HEK293T (cell line): Measurements from ENCODE around the gene DNAH7.

ENCODE experiments used
- ARNT ChIP-seq: fragments of 450-650 bp; IDR thresholded peaks from 2 replicates; pipeline ENCODE4 v1.6.1; 2017; ENCODE audit warnings: mild to moderate bottlenecking
- BHLHE40 ChIP-seq: fragments of 450-650 bp; IDR thresholded peaks from 2 replicates; pipeline ENCODE4 v1.6.1; 2016; ENCODE audit warnings: mild to moderate bottlenecking, moderate library complexity, borderline replicate concordance
- ELF4 ChIP-seq: fragments of 450-650 bp; IDR thresholded peaks from 2 replicates; pipeline ENCODE4 v1.6.1; 2017; ENCODE audit warnings: antibody characterized with exemption
- FOXA1 ChIP-seq: fragments of 450-650 bp; IDR thresholded peaks from 2 replicates; pipeline ENCODE4 v1.6.1; 2016; ENCODE audit warnings: mild to moderate bottlenecking
- FOXK2 ChIP-seq: fragments of 450-650 bp; IDR thresholded peaks from 2 replicates; pipeline ENCODE4 v1.6.1; 2016; ENCODE audit warnings: mild to moderate bottlenecking
- FOXM1 ChIP-seq: fragments of 450-650 bp; IDR thresholded peaks from 2 replicates; pipeline ENCODE4 v1.6.1; 2017; ENCODE audit warnings: mild to moderate bottlenecking, borderline replicate concordance
- LEF1 ChIP-seq: fragments of 450-650 bp; IDR thresholded peaks from 2 replicates; pipeline ENCODE4 v1.6.1; 2017; ENCODE audit warnings: mild to moderate bottlenecking, borderline replicate concordance
- NFRKB ChIP-seq: fragments of 450-650 bp; IDR thresholded peaks from 2 replicates; pipeline ENCODE4 v1.6.1; 2016; ENCODE audit warnings: mild to moderate bottlenecking, moderate library complexity
- PKNOX1 ChIP-seq: fragments of 450-650 bp; IDR thresholded peaks from 2 replicates; pipeline ENCODE4 v1.6.1; 2016
- SP1 ChIP-seq: fragments of 450-650 bp; IDR thresholded peaks from 2 replicates; pipeline ENCODE4 v1.6.1; 2017
- SUZ12 ChIP-seq: fragments of 450-650 bp; IDR thresholded peaks from 2 replicates; pipeline ENCODE4 v1.6.1; 2016; ENCODE audit warnings: mild to moderate bottlenecking
- ZNF384 ChIP-seq: fragments of 450-650 bp; IDR thresholded peaks from 2 replicates; pipeline ENCODE4 v1.6.1; 2016

- no peak for TF ChIP-seq FOXA1
- TF ChIP-seq ZNF384 = no peak
- no peak for TF ChIP-seq SUZ12
- no peak for TF ChIP-seq ELF4
- no peak for TF ChIP-seq SP1
- no peak for TF ChIP-seq FOXM1
- no peak for TF ChIP-seq BHLHE40
- no peak for TF ChIP-seq ARNT
- TF ChIP-seq FOXK2 = no peak
- no peak for TF ChIP-seq PKNOX1
- no peak for TF ChIP-seq LEF1
- no peak for TF ChIP-seq NFRKB
Measured at GRCh38 chr2:195759877-195760276, 308.8 kb downstream of the DNAH7 start.
